HTR-8/SVneo (cell line): ENCODE measurements around the gene ZBTB39.

Experiments used
- DNase-seq: peaks from one replicate; pipeline ENCODE4 v3.0.0; 2011; ENCODE audit warnings: low spot score, mixed read lengths; ENCODE audit not compliant: insufficient read length
- FAIRE-seq: peaks from 2 replicates; lab custom pipeline; 2011; peaks lifted over from hg19 to GRCh38; lab: Jason Lieb, UNC

Gene ZBTB39

DNA sequence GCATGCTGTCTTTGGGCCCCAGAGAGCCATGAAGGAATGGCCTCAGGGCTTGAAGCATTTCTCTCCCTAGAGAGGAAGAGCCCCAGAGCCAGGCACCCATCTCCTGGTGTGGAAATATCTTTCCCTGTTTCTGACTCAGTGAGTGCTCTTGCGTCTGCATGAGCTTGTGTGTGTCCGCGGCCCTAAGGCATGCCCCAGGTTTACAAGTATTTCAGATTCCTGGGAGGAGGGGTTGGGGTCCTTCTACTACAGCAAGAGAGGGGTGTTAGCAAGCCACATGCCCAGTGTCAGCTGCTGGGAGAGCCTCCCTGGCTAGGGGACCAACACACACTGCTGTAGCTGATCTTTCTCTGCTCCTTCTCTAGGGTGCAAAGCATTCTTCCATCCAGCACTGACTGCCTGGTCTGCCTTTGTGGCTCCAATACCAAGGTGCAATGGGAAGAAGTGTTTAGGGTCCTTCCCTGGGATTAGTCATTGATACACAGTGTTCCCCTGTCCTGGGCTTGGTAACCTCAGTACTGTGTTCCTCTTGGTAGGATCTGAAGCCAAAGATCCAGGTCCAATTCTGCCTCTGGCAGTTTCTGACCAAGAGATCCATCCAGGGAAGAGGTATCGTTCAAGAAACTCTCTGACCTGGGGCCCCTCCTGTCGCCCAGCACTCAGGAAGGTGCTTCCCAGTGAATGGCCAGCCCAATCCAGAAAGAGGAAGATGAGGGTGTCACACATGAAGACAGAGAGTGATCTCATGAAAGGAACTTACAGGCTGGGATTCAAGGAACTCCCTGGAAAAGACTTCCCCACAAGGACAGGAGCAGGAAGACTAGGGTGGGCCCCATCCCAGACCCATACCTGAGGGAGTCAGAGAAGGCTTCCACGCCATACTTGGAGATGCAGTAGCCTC, 52.0 kb downstream of the ZBTB39 start:
- DNase-seq = no peak
- FAIRE-seq = no peak

DNA sequence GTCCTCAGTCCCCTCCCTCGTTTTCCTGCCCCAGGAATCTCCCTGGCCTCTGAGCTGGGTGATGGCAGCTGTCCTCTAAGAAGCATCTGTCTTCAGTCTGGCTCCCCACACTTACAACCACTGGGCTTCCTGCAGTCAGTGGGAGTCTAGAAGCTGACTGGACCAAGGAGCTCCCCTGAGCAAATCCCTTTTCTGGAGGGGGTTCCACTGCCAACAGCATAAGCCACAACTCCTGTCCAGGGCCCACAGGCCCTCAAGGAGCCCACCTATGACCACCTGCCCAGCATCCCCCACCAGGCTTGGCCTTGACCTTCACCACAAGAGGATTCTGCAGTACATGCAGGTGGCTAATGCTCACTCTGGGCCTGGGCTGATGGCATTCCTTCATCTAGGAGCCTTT, 53.0 kb downstream of the ZBTB39 start:
- DNase-seq (no peak), FAIRE-seq (no peak)

DNA sequence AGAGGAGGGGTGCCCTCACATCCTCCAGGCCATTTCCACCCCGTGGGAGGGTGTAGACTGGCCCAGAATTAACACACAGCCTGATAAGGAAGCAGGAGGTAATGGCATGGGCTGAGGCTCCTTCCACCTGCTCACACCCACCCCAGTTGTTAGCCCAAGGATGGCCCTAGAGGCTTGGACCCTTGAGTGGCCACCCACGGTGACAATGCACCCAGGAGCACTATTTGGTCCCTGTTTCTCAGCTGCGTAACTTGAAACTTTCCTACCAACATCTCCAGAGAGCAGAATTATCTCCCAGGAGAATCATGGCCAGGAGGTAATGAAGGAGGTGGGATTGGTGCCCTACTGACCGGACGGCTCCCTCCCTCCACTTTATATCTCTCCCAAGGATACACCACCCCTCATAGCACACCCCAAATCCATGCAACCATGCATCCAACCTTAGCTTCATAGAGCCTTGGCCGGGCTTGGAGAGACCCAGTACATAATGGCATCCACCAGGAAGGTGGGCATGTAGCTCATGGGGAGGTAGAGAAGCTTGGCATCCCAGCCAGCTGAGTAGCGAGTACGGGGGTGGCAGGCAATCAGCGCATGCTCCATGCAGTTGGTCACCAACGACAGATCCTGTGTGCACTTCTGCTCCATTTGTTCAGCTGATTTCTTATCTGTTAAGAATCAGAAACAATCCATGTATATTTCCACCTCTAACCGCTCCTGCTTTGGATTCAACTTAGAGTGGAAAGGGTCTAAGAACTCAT, 54.6 kb downstream of the ZBTB39 start:
- no peak for FAIRE-seq

DNA sequence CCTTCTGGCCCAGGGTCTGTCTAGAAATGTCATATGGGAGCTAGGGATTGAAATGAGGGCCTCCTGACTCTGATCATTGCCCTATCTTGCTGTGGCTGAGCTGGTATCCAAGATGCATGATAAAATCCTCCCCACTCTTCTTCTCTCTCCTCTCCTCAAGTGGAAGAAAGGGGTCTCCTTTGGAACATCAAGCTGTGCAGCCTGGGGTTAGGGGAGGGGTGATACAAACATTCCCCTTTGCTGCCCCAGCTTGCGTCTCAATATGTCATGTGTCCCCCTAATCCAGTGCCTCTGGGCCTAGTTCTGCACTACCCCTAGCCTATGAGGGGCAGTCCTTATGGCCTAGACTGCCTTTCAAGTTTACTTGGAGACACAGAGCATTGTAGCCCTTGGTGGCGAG, 57.5 kb downstream of the ZBTB39 start:
- FAIRE-seq (no peak), DNase-seq (no peak)

More for the DNA sequence above, 54.6 kb downstream of the ZBTB39 start:
- no peak for DNase-seq
